ENCODE data around the gene MYG1.

The MYG1 gene, protein sequence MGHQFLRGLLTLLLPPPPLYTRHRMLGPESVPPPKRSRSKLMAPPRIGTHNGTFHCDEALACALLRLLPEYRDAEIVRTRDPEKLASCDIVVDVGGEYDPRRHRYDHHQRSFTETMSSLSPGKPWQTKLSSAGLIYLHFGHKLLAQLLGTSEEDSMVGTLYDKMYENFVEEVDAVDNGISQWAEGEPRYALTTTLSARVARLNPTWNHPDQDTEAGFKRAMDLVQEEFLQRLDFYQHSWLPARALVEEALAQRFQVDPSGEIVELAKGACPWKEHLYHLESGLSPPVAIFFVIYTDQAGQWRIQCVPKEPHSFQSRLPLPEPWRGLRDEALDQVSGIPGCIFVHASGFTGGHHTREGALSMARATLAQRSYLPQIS
- total RNA-seq: 0.04 to 0.10 reads per million in 2 donors

- peak; percentile 65 for DNase-seq
These were observed at the start of gene MYG1 for GRCh38 chr12:53299454-53300180. Gene MYG1 (plus strand): TSS chr12:53299695. CDS start chr12:53299738, 43 bp downstream.

DNA sequence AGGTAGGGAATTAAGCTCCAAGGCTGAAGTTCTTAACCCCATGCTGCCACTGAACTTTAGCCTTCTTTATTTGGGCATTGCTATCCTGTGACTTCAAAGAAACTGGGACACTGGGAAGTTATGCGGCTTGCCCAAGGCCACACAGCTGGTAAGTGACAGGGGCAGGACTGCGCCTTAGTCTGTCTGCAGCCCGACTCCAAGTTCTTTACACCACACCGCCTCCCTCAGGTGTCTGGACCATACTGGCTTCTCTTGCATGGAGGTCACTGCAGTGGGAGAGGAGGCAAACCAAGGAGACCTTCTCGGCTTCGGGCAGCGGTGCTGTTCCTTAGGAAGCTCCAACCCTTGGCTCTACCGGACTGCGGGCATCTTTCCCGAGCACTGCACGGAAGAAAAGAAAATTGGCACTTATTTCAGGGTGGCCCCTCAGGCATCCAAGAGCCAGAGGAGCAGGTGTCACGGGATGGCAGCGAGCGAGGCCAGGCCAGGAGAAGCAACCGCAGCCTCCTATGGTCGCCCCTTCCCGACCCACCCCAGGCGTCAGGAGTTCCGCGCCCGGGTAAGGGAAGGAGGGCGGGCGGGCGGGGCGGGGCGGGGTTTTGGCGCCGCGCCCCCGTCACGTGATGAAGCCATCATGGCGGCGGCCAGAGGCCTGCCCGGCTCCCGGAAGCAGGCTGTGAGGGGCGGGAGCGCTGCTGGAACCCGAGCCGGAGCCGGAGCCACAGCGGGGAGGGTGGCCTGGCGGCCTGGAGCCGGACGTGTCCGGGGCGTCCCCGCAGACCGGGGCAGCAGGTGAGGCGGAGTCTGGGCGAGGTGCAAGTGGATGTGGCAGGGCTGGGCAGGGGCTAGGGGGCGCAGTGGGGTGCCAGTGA, 47.8 kb upstream of the MYG1 start:
- DNase-seq: peak; percentile 53

DNA sequence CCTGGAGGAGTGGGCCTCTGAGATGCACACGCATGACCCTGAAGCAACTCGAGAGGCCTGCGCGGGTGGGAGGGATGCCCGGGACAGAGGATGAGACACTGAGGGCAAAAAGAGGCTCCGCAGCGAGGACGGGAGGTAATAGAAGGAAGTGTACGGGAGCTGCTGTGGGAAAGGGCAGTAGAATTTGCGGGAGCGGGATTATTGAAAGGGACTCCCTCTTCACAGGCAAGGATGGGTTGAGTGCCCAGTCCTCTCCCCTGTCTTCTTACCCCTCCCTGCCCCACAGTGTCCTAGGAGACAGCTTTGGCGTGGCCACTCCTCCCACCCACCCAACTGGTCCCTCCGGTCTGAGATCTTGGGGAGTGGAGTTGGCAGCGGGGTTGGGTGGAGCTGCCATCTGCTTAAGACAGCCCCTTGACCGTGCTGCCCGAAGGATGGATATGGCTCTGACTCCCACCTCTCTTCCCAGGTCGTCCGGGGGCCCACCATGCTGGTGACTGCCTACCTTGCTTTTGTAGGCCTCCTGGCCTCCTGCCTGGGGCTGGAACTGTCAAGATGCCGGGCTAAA, 47.1 kb upstream of the MYG1 start:
- DNase-seq: no peak

GRCh38 chr12:53253298-53253697, 46.2 kb upstream of the MYG1 start:
- DNase-seq: no peak

DNA sequence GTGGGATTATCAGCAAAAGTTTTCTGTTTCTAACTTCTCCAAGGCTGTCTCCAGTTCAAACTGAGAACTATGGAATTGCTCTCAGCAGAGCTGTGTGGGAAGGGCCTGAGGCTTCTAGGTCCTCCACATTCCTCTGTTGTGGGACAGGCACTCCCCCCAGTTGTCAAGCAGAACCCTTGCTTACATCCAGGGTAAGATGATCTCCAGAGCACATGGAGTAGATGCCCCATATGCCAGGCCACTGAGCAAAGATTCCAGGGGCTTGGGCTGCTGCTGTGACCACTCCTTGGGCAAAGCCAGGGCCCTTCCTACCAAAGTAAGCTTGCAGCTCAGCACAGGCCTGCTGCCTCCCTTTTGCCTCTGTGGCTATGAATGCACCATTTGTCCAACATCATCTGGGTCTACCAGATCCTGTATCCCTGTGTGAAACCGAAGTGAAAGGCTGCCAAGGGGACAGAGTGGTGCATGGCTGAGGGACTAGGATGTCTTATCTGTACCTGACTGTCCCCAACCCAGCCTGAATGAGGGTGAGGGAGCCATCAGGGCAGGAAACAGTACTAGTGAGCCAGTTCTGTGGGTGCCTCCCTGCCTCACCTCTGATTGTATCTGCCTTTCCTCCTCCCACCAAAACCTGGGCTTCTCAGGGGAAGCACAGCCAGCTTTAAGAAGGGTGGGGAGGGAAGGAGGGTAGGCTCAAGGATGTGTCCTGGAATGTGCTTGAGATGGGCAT, 44.5 kb upstream of the MYG1 start:
- DNase-seq: no peak

GRCh38 chr12:53255996-53256395, 43.5 kb upstream of the MYG1 start:
- no peak for DNase-seq

DNA sequence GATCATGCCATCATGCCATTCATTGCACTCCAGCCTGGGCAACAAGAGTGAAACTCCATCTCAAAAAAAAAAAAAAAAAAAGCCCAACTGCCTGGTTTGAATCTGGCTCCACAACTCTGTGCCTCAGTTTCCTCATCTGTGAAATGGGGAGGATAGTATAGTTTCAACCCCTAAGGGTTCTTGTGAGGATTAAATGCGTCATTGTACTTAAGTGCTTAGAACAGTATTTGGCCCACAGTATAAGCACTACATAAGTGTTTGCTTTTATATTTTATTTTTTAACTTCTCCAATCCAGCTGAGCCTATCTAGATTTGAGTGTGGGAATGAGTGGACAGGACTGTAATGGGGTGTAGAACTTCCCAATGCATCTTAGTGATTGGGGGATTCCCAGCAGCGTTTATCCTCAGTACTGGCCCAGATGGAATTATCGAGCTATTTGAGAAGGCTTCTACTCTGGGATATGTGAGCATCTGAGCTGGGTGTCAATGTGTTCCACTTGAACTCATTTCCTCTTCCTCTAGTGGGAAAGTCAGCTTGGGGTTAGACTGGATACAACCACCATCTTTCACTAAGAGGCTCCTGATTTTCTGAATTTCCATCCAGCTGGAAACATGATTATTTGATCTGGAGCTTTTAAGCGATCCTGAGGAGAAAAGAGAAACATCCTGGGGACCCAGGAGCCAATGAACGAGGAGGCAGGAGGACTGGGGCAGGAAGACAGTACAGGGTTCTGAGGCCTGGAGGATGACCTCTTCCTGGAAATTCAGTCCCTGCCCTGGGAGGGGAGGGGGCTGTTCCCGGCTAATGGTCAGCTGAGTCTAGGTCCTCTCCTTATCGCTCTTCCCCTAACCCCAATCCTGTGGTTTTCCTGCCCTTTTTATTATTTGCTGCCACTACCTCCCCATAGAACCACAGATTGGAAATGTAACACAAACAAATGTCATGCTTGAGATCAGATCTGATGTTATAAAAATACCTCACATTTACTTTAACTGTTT, 40.7 kb upstream of the MYG1 start:
- no peak for DNase-seq

GRCh38 chr12:53259891-53260290, 39.6 kb upstream of the MYG1 start:
- DNase-seq: no peak

GRCh38 chr12:53265783-53266182, 33.7 kb upstream of the MYG1 start:
- DNase-seq: no peak

DNA sequence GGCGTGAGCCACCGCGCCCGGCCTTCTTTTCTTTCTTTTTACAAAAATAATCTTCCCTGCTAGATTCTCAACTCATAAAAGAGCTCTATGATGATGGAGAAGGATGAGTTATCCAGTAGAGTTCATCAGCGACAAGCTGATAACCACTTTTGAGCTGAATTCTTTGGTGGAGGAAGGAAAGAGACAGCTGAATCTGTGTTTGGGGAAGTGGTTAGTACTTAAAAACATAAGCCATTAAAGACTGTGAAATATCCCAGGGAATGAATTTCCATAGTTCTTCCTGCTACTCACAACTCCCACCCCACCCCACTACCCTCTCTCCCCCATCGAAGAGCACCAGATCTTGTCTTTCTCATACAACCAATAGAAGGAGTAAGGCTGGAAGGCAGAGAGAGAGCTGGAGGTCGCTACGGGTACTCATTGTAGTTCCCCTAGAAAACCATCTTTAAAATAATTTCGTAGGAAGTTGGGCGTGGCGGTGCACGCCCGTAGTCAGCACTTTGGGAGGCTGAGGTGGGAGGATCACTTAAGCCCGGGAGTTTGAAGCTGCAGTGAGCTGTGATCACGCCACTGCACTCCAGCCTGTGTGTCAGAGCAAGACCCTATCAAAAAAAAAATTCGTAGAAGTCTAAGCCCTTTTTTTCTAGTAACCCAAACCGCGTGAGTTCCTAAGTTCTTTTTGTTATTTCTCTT, 32.0 kb upstream of the MYG1 start:
- DNase-seq: no peak

- peak; percentile 71 for DNase-seq
These were observed 31.4 kb upstream of the MYG1 start, which contains the start of gene ESPL1 for GRCh38 chr12:53267999-53268629. Gene ESPL1 (plus strand): TSS chr12:53268299. CDS start chr12:53268767, 468 bp downstream.

GRCh38 chr12:53268630-53269562, 30.6 kb upstream of the MYG1 start:
- DNase-seq: no peak

DNA sequence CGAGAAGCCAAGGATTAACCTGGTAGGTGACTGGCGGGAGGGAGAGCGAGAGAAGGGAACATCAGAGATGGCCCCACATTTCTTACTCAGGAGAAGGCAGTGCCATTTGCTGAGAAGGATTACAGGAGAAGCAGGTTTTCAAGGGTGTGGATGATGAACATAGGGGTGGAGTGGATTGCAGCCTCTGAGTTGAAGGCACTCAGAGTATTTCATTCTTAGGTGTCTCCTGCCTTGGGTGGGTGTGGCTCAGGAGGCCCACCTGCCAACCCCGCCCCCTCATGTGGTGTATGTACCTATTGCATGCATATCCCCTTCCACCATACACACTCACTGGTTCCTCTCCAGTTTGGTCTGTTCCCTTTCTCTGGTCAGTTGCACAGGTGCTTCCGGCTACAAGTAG, 25.1 kb upstream of the MYG1 start:
- DNase-seq: no peak

GRCh38 chr12:53276511-53276910, 23.0 kb upstream of the MYG1 start:
- no peak for DNase-seq

- DNase-seq: no peak
These were observed 21.5 kb upstream of the MYG1 start for GRCh38 chr12:53277981-53278380.

DNA sequence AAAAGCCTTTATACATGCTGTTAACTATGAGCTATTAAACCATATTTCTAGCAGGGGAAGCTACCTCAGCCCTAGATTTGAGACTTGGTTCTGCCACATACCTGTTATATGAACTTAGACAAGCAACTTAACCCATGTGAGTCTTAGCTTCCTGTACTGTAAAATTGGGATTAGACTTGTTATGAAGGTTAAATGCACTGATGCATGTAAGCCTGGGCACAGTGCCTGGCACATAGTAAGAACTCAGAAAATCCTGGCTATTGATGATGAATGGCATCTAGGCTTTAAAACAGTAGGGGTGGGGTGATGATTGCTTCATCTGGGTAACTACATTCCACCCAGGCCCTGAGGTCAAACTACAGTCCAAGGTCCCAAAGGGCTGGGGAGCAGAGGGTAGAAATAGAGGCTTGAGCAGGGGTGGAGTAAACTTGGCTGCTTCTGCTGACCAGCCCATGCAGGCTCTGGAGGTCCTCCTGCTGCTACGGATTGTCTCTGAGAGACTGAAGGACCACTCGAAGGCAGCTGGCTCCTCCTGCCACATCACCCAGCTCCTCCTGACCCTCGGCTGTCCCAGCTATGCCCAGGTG, 20.1 kb upstream of the MYG1 start:
- DNase-seq: no peak

GRCh38 chr12:53279888-53280498, 19.5 kb upstream of the MYG1 start:
- DNase-seq: no peak

DNA sequence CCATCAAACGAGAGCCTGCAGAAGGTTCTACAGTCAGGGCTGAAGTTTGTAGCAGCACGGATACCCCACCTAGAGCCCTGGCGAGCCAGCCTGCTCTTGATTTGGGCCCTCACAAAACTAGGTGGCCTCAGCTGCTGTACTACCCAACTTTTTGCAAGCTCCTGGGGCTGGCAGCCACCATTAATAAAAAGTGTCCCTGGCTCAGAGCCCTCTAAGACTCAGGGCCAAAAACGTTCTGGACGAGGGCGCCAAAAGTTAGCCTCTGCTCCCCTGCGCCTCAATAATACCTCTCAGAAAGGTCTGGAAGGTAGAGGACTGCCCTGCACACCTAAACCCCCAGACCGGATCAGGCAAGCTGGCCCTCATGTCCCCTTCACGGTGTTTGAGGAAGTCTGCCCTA, 13.0 kb upstream of the MYG1 start:
- DNase-seq: no peak

Data from activated gamma-delta T cell (primary cell).